GM18951 (cell line): Measurements from ENCODE around the gene C17orf78.
A peak's percentile ranks its signal among the peaks of the same experiment; 100 is the strongest.
"Not testable (repeated sequence)": the region's sequence is repeated elsewhere in the genome, so short reads cannot be mapped to it uniquely, and the experiment has no call there.

ENCODE experiments used
- POLR2A ChIP-seq: IDR thresholded peaks from 4 replicates; pipeline ENCODE4 v1.6.1; 2011; ENCODE audit warnings: mild to moderate bottlenecking; ENCODE audit not compliant: insufficient read length, insufficient read depth; ENCODE audit errors: extremely low read depth
- in situ Hi-C: fragments of 300-500 bp; cut with MboI; formaldehyde crosslinking; loops from one replicate; pipeline ENCODE4 v1.12.0; 2022; ENCODE audit warnings: low sequenced_read_pairs, mixed read lengths, inconsistent platforms; ENCODE audit not compliant: unreplicated experiment

Gene C17orf78

DNA sequence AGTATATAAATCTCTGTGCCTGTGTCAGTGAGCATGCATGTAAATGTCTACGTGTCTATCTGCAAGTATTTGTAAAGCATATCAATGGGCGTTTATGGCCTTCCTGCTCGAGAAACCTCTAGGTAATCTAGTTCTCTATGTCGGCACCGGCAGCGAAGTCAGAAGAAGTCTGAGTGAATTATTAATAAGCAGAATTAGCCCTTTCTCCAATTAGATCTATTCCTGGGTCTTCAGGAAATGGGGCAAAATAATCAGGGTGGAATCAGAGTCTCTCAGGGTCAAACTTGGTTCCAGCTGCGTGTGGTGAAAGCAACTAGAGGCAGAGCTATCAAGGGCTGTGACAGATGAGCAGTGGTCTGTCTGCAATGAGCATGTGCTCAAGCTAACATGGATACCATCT lies at the start of gene C17orf78:
Gene C17orf78 (plus strand): TSS at position 280 of the 400 bp plus-strand sequence. CDS start 108 bp downstream, at position 388.
- TF ChIP-seq POLR2A: no peak
- in situ Hi-C loops: no loop called here

DNA sequence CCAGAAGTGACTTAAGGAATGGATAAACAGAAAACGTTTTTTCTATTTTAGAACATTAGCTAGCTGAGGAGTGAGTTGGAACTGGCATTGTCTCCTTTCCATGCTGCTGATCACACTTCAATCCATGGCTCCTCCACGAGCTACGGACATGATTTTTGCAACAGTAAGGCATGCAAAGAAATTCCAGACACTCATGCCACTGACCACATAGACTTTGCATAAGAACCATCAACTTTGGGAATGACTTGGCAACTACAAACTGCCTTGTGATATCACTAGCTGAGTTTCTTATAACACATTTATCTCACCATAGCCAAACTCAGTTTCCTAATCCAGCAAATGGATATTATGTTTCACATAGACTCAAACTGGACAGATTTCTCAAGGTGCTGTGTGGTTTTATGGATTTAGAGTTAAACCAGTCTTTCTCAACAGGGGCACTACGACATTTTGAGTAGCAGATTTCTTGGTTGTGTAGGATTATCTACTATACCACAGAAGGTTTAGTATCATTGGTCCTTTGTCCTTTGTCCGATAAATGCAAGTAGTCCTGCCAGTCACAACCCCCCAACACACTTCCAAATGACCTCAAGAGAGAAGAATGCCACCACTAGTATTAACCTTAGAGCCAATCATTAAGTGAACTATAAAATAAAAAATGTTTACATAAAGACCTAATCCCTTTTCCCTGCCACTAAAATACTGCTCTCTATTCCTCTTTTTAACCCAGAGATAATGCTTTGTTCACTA lies 48.3 kb upstream of the C17orf78 start:
- no peak for TF ChIP-seq POLR2A
- in situ Hi-C loops: no loop called here

DNA sequence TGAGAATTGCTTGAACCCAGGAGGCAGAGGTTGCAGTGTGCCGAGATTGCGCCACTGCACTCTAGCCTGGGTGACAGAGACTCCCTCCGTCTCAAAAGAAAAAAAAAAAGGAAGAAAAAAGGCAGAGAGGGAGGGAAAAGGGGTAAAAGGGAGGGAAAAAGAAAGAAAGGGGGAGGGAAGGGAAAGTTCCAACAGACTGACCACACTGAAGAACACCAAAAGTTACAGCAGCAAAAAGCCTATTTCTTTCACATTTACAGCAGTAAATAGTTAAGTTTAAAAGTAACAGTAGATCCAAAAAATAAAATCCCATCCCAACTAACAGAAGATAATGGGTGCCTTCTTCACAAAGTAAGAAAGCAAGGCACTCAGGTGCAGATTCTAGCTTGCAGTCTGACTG lies 36.9 kb upstream of the C17orf78 start:
- in situ Hi-C loops: no loop called here

DNA sequence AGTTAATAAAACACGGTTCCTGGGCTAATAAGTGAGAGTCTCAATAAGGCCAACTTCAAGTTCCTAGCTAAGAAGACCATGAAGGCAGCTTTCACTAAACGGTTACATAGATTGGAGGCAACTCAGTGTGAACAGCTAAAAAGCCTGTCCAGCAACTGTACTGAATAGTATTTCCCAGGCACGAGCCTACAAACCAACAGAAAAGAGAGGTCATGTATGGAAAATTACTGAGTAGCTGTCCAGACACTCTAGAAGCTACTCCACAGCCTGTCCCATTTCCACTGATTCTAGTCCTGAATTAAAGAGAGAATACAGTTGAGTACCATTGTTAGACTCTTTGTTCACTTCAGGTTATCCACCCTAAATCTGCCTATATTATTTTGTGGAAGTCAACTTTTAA lies 36.5 kb upstream of the C17orf78 start:
- TF ChIP-seq POLR2A: no peak

More for the DNA sequence above, 36.9 kb upstream of the C17orf78 start:
- TF ChIP-seq POLR2A: no peak

DNA sequence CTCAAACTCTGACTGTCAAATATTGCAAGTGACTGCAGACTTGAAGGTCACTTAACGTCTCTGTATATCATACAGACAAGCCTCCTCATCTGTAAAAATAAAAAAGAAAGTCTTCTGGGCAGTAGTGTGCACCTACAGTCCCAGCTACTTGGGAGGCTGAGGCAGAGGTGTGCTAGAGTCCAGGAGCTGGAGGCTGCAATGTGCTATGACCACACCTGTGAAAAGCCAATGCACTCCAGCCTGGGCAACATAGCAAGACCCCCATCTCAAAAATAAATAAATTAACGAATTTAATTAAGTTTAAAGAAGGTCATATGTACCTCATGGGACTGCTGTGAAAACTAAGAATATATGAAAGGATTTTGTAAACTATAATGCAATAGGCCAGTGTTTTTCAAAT lies 35.0 kb upstream of the C17orf78 start:
- in situ Hi-C loops: no loop called here
- no peak for TF ChIP-seq POLR2A

More for the DNA sequence above, 36.5 kb upstream of the C17orf78 start:
- in situ Hi-C loops: no loop called here

DNA sequence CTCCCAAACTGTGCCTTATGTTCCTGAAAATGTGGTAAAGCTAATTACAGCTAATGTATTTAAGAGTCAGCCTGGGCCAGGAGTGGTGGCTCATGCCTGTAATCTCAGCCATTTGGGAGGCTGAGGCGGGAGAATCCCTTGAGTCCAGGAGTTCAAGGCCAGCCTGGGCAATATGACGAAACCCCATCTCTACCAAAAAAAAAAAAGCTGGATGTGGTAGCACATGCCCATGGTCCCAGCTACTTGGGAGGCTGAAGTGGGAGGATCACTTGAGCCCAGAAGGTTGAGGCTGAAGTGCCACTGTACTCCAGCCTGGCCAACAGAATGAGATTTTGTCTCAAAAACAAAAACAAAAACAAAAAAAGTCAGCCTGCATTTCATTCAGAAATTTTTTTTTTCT lies 33.2 kb upstream of the C17orf78 start:
- TF ChIP-seq POLR2A: no peak
- in situ Hi-C loops: no loop called here

DNA sequence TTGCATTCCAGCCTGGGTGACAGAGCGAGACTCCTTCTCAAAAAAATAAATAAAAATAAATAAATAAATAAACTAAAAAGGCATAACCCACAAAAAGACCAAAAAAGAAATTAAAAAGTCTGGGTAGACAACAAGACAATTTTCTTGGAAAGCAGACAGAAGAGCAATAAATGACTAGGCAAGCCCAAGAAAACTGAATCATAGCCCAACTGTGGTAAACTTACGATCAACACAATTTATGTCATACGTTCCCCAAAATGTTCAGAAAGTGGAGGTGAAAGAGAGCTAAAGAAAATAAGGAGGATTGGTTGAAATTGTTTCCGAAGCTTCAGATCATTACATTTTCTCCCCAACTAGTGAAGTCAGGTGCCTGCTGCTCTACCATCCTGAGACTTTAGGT lies 31.3 kb upstream of the C17orf78 start:
- no peak for TF ChIP-seq POLR2A
- in situ Hi-C loops: no loop called here

DNA sequence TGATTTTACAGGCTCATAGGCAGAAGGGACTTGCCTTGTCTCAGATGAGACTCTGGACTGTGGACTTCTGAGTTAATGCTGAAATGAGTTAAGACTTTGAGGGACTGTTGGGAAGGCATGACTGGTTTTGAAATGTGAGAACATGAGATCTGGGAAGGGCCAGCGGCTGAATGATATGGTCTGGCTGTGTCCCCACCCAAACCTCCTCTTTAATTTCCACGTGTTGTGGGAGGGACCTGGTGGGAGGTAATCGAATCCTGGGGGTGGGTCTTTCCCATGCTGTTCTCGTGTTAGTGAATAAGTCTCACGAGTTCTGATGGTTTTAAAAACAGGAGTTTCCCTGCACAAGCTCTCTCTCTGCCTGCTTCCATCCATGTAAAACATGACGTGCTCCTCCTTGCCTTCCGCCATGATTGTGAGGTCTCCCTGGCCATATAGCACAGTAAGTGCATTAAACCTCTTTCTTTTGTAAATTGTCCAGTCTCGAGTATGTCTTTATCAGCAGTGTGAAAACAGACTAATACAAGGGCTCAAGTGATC lies 28.9 kb upstream of the C17orf78 start:
- in situ Hi-C loops: not testable (repeated sequence)

DNA sequence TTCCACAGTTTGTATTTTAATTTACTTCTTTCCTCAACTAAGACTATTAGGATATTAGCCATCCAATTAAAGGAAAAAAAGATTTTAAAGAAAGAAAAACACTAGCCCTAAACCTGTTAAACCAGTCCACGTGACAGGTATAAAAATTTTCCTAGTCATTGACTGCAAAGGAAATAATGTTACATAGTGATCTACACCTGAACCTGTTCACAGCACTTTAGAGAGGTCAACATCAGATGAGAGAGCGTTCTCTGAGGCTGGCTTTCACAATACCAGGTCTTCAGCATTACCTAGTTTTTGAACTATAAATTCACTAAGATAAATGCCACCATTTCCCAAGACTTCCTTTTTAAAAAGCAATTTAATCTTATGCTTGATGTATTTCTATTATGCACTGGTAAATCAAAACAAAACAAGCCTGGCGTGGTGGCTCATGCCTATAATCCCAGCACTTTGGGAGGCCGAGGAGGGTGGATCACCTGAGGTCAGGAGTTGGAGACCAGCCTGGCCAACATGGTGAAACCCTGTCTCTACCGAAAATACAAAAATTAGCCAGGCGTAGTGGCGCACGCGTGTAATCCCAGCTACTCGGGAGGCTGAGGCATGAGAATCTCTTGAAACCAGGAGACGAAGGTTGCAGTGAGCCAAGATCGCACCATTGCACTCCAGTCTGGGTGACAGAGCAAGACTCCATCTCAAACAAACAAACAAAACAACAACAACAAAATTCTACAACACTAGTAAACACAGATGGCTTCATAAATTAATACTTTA lies 18.8 kb upstream of the C17orf78 start:
- in situ Hi-C loops: loop anchor here (25.0 kb wide), 1 partner anchor 745 kb away; the partner anchor contains the start of gene MRM1

DNA sequence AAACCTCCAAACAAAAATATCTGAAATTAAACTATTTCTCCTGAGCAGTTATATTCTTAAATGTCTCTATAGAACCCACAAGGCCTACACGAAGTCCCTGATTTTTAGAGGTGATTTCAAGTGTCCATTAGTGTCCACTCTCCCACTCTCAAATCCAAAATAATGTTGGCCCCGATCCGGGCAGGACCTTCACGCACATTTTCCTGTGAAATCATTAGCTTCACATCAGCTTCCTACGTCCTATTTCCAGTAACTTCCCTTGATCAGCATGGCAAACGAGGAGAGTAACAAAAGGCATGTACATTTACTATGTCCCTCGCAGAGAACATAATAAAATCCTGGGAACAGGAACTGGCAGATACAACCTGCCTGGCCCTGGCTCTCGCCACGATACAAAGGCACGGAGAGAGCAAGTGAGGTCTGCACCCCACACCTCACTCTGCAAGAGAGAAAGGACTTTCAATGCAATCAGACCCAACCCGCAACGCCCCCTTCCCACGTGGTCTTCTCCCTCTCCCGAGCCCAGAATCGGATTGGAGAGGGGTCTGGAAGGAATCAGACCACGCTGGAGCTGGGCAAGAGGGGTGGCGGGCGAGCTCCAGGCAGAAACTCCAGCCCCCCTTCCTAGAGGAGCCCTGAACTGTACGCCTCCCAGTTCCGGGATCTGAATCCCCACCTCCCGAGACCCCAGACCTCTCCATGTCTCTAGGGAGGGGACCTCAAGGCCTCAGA lies 17.5 kb upstream of the C17orf78 start:
- in situ Hi-C loops: loop anchor here (25.0 kb wide), 1 partner anchor 746 kb away; the partner anchor contains the start of gene MRM1
- no peak for TF ChIP-seq POLR2A

DNA sequence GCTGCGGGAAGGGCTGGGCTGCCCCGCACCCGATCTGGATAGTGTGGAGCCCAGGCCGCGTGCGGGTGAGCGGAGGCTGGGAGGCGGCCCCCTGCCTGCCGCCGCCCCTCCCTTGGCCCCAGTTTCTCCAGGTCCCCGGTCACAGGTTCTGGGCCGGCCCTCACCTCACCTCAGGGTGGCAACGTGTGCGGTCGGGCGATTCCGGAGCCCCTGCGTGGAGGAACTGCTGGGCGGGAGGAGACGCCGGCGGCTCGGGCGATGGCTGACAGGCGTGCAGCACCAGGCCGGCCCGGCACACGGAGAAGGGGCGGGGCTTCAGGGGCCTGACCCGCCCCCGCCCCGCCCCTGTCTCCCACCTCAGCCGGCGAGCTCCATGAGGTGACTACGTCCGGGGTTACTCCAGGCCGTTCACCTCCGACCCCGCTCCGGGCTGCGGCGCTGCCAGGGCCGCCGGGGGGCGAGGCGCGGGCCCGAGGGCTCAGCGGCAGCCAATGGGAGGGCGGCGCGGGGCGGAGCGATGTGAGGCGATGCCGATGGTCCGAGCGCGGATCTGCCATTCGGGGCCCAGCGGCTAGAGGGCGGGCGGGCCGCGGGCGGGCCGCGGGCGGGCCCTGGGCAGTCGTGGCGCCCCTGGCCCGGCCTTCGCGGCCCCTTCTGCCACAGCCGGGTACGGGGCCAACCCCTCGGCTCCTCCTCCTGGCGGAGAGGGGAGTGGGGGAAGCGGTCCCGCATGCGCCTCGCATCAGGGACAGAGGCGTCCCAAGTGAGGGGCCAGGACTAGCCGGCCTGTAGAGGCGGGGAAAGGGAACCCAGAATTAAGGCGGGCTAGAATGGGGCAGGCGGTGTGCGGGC lies 16.7 kb upstream of the C17orf78 start:
- TF ChIP-seq POLR2A: peak; percentile 66

DNA sequence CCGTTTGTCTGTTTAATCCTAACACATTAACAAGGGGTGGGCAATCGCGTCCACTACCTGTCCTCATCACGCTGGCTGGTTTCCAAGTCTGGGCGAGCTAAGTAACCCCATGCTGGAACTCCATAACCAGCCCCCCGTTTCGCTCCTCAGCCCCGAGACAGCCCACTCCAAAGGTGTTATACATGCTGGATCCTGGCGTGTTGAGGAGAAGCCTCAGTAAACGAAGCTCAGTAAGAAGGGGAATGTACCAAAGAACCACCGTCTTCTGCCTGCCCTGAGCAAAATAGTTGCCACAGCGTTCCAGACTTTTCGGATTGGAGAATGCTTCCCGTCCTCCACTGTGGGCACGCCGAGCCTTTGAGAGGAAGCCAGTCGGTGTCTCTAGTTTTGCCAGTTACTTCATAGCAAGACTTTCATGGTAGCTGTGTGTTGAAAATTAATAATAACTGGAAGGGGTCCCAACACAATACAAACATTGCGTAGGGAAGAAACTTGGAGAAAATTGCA lies 16.1 kb upstream of the C17orf78 start:
- in situ Hi-C loops: loop anchor here (25.0 kb wide), 1 partner anchor 747 kb away; the partner anchor contains the start of gene MRM1
- TF ChIP-seq POLR2A: no peak

More for the DNA sequence above, 16.7 kb upstream of the C17orf78 start:
- in situ Hi-C loops: loop anchor here (25.0 kb wide), 1 partner anchor 747 kb away; the partner anchor contains the start of gene MRM1

DNA sequence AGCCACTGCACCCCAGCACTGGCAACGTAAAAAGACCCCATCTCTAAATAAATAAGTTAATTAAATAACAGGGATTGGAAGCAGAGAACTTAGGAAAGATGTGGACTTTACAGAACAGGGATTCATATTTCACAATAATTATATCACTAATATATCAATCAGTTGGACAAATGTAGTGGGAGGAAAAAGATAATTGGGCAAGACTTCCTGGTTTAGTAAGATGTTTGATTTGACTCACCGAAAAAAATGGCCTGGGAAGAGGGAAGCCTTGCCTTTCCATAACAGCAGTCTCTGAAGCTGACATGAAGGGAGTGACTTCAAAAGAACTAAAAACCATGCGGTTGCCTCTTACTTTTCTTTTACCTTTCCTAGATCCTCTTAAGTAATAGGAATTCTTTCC lies 15.2 kb upstream of the C17orf78 start:
- TF ChIP-seq POLR2A: no peak
- in situ Hi-C loops: loop anchor here (25.0 kb wide), 1 partner anchor 748 kb away; the partner anchor contains the start of gene MRM1
